HG02981 (cell line): ENCODE results near the gene NIN.

Experiments used
- ATAC-seq: cut with Tn5 transposase; IDR thresholded peaks from one replicate; pipeline ENCODE4 v1.9.1; 2021; ENCODE audit warnings: mild to moderate bottlenecking, moderate library complexity; ENCODE audit not compliant: unreplicated experiment

Gene NIN

DNA sequence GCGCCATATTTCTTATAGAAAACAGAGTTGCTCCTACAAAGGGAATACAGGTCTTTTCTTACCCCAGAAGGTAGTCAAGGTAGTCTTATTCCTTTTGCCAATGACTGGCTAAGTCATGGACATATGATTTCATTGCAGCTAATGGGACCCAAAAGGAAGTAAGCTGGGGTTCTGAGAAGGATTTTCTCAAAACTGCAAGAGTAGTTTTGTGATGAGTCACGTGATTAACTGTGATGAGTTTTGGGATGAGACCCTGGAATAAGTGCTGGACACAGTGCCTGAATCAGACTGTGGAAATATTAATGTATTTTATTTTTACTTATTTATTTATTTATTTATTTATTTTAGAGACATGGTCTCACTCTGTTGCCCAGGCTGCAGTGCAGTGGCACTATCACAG, 13.4 kb upstream of the NIN start:
- ATAC-seq: no peak

DNA sequence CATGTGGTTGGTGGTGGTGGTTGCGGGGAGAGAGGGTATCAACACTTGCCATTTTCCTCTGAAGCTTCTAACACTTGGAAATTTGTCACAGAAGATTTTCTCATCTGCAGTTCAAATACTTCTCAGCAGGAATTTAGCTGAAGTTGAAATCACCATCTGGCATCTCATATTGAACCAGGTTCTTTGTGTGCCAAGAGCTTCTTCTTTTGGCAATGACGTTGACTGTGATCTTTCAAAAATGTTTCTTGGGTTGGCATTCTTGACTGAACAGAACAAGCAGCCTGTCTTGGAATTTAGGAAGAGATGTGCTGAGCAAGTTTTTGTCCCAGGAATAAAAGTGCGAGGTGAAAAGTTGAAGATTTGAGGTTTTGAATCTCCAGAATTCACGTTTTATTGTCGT, 8.7 kb upstream of the NIN start:
- no peak for ATAC-seq

DNA sequence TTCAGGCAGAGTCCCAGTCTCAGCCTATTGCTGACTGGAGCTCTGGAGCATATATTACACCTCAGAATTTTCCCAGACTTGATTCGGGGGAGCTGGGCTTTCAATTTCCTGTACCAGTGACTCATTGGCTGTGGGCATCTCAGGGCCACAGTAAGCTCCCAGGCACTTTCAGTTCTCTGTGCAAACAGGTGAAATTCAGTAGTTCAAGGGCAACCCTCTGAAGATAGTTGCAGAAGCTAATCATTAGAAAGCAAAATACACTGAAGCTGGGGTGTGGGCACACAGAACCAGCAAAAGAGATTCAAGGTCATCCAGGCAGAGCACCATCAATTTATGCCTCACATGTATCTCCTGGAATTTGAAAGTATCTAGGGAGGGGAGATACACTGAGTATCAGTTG, 8.1 kb upstream of the NIN start:
- ATAC-seq: no peak

DNA sequence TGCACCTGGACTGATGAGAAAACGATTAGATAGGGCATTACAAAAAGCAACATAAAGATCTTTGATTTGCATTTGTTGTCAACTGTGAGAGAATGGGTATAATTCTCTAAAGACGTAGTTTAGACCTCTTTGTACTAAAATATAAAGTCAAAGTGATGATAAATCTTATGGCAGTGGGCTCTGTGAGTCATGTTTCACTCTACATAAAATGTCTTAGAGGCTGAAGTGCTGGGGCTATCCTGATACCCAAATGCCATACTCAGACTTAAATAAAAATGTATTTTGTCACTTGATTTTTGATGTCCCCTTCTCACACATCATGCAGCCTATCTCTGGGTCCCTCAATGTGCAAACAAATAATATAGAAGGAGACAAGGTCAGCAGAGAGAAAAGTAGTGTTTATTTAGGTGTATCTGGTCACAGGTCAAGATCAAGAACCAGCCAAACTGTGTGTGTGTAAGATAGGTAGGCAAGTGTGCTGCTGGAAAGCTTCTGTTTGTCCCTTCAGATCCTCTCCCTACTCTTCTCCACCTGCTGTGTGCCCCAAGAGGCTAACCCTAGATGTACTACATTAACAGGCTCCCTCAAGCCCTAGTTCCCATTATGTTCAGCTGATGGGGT, 7.0 kb upstream of the NIN start:
- no peak for ATAC-seq

DNA sequence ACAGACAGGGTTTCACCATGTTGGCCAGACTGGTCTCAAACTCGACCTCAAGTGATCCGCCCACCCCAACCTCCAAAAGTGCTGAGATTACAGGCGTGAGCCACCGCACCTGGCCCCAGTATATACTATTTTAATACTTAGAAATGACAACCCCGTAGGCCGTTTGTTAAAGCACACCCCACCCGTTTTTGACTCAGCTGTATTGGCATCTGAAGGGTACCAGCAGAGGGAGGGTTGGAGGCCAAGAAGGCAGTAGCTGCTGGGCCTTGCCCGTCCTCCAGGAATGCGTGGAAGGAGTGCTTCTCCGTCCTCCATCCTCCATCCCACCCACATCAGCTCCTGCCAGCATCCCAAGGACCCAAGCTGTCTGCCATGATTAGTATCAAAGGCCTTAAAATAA, 6.3 kb upstream of the NIN start:
- no peak for ATAC-seq

DNA sequence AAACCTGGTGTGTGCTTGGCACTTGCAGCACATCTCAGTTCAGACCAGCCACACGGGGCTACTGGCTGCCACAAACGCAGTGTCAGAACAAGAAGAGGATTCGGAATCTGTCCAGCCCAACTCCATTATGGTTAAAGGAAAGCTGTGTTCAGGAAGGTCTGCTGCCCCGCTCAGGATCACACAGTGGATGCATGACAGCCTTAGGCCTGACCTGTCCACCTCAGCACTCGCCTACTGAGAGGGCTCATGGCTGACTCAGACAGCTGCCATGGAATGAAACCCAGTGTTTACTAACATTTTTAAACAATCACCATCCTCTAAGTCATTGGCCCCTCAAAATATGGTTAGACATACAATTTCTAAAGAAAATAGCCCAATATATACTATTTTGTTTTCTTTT, 5.6 kb upstream of the NIN start:
- ATAC-seq: no peak

DNA sequence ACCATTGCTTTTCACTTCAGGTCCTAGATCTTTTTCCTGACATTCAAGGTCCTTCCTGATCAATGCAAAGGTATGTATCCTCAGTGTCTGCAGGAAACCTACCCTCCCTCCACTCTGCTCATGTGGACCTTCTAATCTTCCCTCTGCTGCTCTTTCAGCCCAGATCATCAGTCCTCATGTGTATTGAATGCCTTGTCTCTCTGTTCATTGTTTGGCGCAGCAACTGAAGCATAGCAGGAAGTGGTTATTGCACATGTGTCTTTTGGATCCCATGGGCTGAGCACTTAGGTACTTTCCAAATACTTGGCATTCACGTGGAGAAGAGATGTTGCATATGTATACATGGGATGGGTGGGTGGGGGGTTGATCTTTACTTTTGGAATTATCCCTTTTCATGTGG, 4.3 kb upstream of the NIN start:
- ATAC-seq: peak; percentile 30

DNA sequence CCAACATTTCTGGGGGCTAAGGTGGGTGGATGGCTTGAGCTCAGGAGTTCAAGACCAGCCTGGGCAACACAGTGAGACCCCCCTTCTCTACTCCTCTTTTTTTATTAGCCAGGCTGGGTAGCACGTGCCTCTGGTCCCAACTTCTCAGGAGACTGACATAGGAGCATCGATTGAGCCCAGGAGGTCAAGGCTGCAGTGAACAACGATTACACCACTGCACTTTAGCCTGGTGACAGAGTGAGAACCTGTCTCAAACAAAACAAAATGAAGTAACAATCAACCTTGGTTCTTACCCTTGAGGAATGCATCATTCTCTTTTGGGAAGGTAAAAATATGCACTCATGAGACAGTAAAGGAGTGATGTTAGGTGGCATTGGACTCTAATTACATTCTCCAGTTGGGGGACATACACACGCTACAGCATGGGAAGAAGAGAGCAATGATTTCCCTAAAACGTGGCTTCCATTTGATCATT, 3.9 kb upstream of the NIN start:
- no peak for ATAC-seq

DNA sequence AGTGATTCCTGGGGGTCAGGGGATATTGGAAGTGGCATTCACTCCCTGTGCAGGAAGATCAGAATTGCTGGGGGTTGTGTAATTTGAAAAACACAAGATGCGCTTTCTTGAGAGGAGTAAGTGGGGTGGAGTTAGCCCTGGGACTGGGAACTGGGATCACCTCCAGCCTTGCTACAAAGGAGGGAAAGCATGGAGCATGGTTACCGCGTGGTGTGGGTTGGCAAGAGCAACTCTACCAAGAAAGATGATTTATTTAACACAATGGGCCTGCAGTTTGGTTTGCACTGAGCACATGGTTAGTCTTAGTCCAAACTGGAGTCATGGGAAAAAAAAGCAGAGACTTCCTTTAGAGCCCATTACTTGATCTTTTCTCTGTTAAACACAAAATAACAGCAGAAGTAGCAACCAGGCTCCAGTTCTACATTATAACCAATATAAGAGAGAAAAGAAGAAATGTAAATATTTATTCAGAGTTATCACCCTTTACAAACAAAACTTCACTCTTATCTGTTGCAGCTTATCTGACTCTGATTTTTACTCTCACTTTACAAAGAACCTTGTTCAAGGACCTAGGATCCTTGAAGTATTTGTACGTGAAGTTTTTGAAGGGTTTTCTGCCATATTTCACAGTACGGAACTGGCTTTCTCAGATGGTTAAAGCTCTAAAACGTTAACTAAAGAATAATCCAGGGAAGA, 2.1 kb upstream of the NIN start:
- ATAC-seq: no peak

DNA sequence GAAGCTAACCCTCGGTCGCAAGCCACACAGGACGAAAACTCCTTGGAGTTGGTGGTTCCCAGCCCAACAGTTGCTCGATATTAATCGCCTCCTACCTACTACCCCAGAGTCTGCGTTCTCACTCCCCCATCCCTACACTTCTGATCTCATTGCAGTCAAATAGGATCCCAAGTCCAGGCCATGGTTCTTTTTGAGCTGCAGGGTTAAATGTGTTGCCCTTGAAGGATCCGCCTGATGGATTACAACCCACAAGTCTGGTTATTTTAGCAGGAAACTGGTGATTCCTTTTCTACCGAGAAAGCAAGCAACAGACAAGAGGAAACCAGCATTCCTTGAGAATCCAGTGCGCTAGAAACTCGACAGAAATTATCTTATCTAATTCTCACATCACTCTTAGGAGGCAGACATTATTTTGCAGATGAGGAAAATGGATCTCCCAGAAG, 785 bp upstream of the NIN start:
- no peak for ATAC-seq

DNA sequence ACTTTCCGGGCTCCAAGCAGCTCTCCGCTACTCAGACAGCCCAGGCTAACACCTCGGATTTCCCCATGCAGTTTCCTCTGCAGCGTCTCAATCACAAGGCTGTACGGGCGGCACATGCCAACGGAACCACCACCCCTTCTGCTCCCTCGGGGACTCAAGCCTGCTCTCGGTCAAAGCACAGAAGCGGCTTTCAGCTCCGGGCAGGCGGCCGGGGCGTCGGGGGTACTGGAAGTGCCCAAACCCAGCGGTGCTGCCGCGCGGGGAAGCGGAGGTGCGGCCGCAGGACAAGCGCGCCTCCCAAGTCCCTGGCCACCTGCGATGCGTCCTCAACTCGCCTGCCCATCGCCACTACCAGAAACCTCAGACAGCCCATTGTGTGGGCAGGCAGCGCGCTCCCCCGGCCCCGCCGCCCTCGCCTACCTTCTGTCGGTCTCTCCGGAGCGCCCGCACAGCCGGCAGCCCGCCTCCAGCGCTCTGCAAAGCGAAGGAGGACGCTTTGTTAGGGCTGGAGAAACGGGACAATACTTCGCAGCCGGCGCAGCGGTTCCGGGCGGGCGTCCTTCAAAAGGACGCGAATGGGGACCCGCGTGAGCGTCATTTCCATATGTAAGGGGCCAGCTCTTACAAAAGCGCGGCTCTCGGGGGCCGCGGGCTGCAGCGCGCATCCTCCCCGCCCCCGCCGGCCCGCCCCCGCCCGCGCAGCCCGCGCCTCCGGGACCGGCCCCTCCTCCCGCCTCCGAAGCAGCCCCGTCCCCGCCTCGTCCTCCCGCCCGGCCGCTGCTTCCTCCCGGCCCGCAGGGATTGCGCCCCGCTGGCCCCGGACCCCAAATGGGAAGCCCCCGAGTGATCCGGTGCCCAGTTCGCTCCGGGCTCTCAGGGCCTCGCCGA, 674 bp downstream of the NIN start:
- ATAC-seq: peak; percentile 29

DNA sequence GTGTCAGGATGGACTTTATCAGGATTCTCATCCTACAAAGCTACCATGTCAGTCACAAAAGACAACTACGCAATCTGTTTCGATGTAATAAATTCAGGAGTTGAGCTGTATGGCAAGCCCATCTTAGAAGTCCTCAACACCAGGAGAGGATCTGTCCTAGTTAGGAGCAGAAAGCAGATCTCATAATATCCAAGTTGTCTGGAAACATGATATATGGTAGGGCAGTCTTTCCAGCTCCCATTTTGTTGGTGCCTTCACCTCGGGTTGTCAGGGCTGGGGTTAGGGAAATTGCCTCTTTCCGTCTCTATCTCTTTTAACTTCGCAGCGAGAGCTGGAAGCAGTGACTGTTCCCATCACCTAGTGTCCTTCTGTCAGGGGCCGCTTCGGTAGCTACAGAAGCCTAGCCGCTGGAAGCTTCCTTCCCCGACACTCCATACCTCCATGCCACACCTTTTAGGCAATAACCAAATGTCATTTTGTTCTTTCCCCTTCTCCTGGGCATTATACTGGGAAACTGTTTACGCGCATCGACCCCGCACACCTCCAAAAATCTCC, 1.4 kb downstream of the NIN start:
- ATAC-seq: no peak

DNA sequence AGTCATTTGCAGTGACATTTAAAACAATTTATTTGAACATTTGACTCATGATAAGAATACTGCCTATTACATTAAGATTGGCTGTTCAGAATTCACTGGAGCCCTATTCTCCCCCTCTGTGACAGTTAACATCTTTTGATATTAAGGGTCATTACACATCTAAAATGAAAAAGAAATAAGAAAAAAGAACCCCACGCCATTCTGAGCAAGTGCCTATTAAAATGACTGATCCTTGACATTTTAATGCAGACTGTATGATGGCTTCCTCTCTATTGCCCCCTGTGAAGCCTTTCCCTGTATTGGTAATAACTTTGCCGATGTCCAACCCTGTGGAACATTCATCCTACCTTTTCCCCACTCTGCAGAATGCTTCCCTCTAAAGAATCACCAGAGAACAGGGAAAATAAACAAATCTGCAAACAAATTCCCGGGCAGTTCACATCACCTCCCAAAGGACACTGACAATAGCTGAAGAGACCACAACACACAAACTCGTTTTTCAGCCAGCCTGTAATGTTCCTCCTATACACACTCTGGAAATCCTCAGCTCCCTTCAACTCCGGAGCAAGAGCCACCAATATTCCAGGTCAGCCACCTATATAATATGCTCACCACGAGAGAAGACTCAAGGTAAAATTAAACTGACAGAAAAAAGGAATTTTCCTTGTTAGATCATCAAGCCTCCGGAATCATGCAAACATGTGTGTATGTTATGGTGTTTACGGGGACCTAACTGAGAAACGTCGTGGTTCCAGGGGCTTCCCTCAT, 2.1 kb downstream of the NIN start:
- no peak for ATAC-seq

DNA sequence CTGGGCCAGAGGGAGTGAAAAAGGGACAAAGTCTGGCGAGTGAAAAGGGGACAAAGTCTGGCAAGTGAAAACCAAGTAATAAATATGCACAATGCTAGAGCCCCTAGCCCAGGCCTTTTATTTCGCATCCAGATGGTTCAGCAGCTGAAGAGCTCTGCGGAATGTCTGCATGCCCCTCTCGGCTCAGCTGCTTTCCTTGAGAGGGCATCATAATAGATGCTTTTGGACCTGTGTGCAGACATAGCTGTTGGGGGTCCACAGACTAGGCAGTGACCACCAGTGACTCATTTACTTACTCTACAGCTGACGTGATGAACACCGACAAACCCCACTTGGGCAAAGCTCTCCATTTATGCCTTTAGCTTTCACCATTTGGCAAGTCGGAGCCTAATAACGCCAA, 4.3 kb downstream of the NIN start:
- ATAC-seq: no peak

DNA sequence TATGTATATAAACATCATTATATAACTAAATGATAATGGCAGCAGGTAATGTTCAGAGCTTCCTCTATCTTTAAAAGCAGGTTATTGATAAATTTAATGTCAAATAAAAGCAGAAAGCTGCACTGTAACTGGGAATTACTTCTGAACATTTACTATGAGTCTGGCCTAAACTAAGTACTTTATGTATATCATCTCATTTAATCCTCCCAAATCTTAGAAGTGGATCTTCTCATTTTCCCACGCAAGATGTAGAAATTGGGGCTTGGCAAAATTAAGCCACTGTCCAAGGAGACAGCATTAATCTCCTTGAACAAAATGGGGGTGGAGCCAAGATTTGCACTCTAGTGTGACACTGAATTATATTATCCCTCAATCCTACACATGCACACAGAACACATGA, 5.7 kb downstream of the NIN start:
- ATAC-seq: no peak

DNA sequence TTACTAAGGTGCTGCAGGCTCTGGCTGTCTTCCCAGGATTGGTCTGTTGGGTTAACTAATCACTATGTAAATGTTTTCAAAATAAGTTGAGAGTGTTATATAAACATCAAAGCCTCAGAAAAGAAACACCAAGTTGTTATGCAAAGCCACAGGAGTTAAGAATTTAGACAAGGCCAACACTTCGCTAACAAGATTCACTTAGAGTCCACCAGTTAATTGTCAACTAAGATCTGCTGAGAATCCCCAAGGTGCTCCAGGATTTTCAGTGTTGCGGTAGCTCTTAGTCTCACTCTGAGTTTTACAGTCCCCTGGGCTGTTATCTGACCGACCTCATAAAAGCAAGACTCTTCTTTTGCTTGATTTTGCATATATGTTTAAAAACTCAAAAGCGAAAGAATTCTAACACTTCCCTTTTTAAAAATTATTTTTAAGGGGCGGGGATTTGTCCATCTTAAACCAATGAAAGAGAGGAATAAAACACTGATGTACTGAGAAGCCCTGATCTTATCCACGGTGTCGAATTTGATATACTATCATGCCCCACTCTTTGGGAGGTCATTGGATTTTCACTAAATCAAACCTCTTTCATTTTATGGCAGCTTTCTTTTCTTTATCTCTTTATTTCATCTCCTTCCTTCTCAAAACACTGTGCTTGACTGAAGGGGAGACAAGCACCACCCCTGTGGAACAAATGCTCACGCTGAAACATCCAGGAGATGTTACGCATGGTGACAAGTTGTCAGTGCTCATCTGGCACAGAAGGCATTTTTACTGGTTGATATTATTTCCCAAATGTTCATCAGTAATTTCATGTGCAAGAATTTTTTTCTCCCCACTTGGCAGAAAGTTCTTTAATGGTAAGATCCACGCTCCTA, 7.0 kb downstream of the NIN start:
- ATAC-seq: peak; percentile 82

DNA sequence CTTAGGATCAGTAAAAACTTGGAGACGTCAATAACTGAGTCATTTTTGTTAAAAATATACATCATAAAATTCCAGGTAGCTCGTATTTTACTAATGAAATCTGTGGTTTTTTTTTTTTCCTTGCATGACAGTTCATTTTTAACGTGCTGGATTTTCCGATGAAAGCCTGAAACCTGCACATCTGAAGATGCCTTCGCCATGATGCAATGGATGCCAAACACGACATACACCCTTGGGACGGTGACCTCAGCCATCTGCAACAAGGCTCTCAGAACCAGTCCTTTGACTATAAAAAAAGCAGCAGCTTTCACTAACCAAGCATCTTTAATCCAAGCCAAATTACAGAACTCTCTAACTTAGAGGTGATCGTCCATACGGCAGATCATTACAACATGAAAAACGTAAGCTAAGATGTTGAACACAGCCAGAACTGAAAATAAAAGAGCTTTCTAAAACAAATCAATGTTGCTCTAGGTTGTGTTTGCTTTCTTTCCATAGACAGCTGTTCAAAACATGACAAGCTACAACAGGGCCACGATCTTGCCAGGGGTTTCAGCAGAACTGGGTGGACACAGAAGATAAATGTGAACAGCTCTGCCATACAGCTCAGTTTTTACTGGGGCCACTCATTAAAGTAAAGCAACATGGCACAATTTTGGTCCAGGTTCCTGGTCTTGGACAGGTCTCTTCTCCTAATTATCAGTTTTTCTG, 7.8 kb downstream of the NIN start:
- peak; percentile 4 for ATAC-seq

DNA sequence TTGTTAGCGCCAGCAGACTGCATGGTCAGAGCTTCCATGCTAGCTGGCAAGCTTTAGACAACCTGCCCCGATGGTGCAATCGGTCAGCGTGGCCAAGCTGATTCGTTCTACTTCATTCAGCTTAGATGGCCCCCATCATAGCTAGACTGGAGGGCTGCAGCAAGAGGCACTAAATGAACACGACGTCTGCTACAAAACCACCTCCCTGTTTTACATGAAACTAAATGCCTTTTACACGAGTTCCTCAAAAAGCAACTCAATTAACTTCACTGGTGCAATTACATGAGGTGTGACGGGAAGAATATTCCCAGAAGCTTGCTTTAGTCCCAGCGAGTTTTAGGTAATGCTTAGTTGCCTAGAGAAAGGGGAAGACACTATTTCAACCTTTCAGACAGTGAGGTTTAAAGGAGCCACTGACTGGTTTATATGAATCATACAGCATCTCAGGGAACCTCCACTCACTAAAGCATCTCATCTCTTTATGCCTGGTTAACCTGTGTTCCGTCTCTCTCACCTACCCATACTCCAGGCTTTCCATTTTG, 8.4 kb downstream of the NIN start:
- peak; percentile 21 for ATAC-seq
